Cardiac muscle cell (in vitro differentiated cells and primary cell): ENCODE data around the gene C11orf65. TPM values are rescaled to one million over a fixed set of nuclear protein-coding genes. Genes with fewer than 3 reads are reported as not detected.

Experiments used
- DNase-seq, 2 donors: peaks; one replicate each; pipeline versions ENCODE4 v3.0.0 to v3.0.0-alpha.2; 2010 to 2017; ENCODE audit warnings: low read depth in 1 of 2, low spot score in 1 of 2
- H3K27ac ChIP-seq: fragments of 200-600 bp; sonication (generic); 2 replicates; pipeline ENCODE4 v1.5.1; 2016
- H3K27me3 ChIP-seq: fragments of 200-600 bp; sonication (generic); 2 replicates; pipeline ENCODE4 v1.6.0; 2016; ENCODE audit warnings: control low read depth
- H3K36me3 ChIP-seq: fragments of 200-600 bp; sonication (generic); 2 replicates; pipeline ENCODE4 v1.5.1; 2016; ENCODE audit warnings: control low read depth
- H3K4me1 ChIP-seq: fragments of 200-600 bp; sonication (generic); 2 replicates; pipeline ENCODE4 v1.8.1; 2017; ENCODE audit warnings: low read depth, mild to moderate bottlenecking, mixed run types
- H3K4me3 ChIP-seq: fragments of 200-600 bp; sonication (generic); 2 replicates; pipeline ENCODE4 v1.5.1; 2016; ENCODE audit warnings: mild to moderate bottlenecking
- H3K9me3 ChIP-seq: fragments of 200-600 bp; sonication (generic); 2 replicates; pipeline ENCODE4 v1.5.1; 2017; ENCODE audit warnings: low read depth, mild to moderate bottlenecking, control low read depth
- CTCF ChIP-seq: IDR thresholded peaks from 2 replicates; pipeline ENCODE4 v1.5.1; 2012; ENCODE audit warnings: low read depth, mild to moderate bottlenecking, low read length
- polyA plus RNA-seq: library from polyadenylated mRNA; unstranded; fragments of >200 nt; fragmentation: Nextera tagmentation; extraction: Ambion mirVana; gene quantifications from 2 replicates; pipeline ENCODE4 v1.2.1, GENCODE V29; 2016
- total RNA-seq: library from RNA; depleted of rRNA; stranded (reverse); fragments of >200 nt; gene quantifications from 2 replicates; pipeline ENCODE4 v1.2.3, GENCODE V29; 2016

Gene C11orf65
- total and polyA plus RNA-seq, 2 experiments from 2014 or later = 1.4 to 1.6 TPM

GRCh38 chr11:108501396-108501795 lies 34.1 kb upstream of the C11orf65 start:
- H3K4me3 ChIP-seq = no peak overlapping the region
- H3K27me3 ChIP-seq = no peaks in the 10 kb centered on the region
- peaks cover 21% of the 10 kb centered on the region for H3K4me1 ChIP-seq
- peak overlapping the region; percentile 58 for H3K27ac ChIP-seq
- DNase-seq = no peak
- H3K36me3 ChIP-seq = no peaks in the 10 kb centered on the region
- no peak for TF ChIP-seq CTCF
- no peaks in the 10 kb centered on the region for H3K9me3 ChIP-seq

GRCh38 chr11:108500721-108501120 lies 33.4 kb upstream of the C11orf65 start:
- H3K4me1 ChIP-seq = peaks cover 21% of the 10 kb centered on the region
- no peak overlapping the region for H3K4me3 ChIP-seq
- no peaks in the 10 kb centered on the region for H3K36me3 ChIP-seq
- H3K27me3 ChIP-seq = no peaks in the 10 kb centered on the region
- no peaks in the 10 kb centered on the region for H3K9me3 ChIP-seq
- H3K27ac ChIP-seq = peak overlapping the region; percentile 58
- TF ChIP-seq CTCF = no peak
- DNase-seq = peak in 1 of 2 donors; percentile 38

- Histone ChIP-seq H3K9me3 (no peaks in the 10 kb centered on the region), H3K4me3 (no peak overlapping the region), H3K36me3 (no peaks in the 10 kb centered on the region), H3K27me3 (no peaks in the 10 kb centered on the region), H3K4me1 (peaks cover 21% of the 10 kb centered on the region), H3K27ac (peak overlapping the region; percentile 58)
- no peak for TF ChIP-seq CTCF
- no peak for DNase-seq
These were observed 32.8 kb upstream of the C11orf65 start for GRCh38 chr11:108500169-108500568.

- H3K27me3 ChIP-seq = no peaks in the 10 kb centered on the region
- no peak for DNase-seq
- TF ChIP-seq CTCF = no peak
- no peaks in the 10 kb centered on the region for H3K9me3 ChIP-seq
- peak overlapping the region; percentile 42 for H3K4me3 ChIP-seq
- peaks cover 21% of the 10 kb centered on the region for H3K4me1 ChIP-seq
- H3K36me3 ChIP-seq = no peaks in the 10 kb centered on the region
- no peak overlapping the region for H3K27ac ChIP-seq
These were observed 31.6 kb upstream of the C11orf65 start for GRCh38 chr11:108498816-108499408.

- H3K4me1 ChIP-seq = peaks cover 21% of the 10 kb centered on the region
- H3K27ac ChIP-seq = peak within 1 kb of the TSS; percentile 90
- no peaks in the 10 kb centered on the region for H3K27me3 ChIP-seq
- DNase-seq = peak; percentile 71 to 76
- H3K4me3 ChIP-seq = peak within 1 kb of the TSS; percentile 42
- no peaks in the 10 kb centered on the region for H3K9me3 ChIP-seq
- no peak for TF ChIP-seq CTCF
- H3K36me3 ChIP-seq = no peaks in the 10 kb centered on the region
These were observed 30.9 kb upstream of the C11orf65 start, which contains the start of gene POGLUT3 for GRCh38 chr11:108498046-108498815. Gene POGLUT3, minus strand, starts transcription at chr11:108498384. Its CDS starts 18 bp downstream, at chr11:108498366.
